SH-SY5Y (cell line): Measurements from ENCODE around the gene SPAG7.

Experiments
- GATA2 ChIP-seq: IDR thresholded peaks from 2 replicates; pipeline ENCODE4 v1.6.1; 2011; ENCODE audit warnings: mild to moderate bottlenecking, low read depth, low read length
- GATA3 ChIP-seq: IDR thresholded peaks from 2 replicates; pipeline ENCODE4 v1.6.1; 2011; ENCODE audit warnings: low read depth, mild to moderate bottlenecking, low read length, moderate library complexity

- TF ChIP-seq GATA2, result no peak
- TF ChIP-seq GATA3, result no peak
Measured at GRCh38 chr17:4928881-4929280, 38.7 kb downstream of the SPAG7 start.
